Measurements from ENCODE around the gene SLC1A3. TPM values are rescaled to one million over a fixed set of nuclear protein-coding genes. Genes with fewer than 3 reads are reported as not detected.
"Not testable (repeated sequence)": the region's sequence is repeated elsewhere in the genome, so short reads cannot be mapped to it uniquely, and the experiment has no call there.

The SLC1A3 gene
- total and polyA plus RNA-seq, 11 donors: 49.5 to 153 (median 66.1) TPM

- peaks cover 0 to 17% (median 4%) of the 10 kb centered on the region in 12 donors for H3K4me1 ChIP-seq
- no peaks in the 10 kb centered on the region for H3K36me3 ChIP-seq
- intact Hi-C loops (cut with DNase I): no loop called here
- no peak overlapping the region for H3K27ac ChIP-seq
- H3K27me3 ChIP-seq: no peaks in the 10 kb centered on the region
- no peak for DNase-seq
- H3K9me3 ChIP-seq: no peaks in the 10 kb centered on the region
- WGBS, 4 donors: 73 to 91% (median 82%) methylated on average over 2 of the region's 2 CpGs
- no peak overlapping the region for H3K4me3 ChIP-seq
- TF ChIP-seq POLR2A (IDR thresholded peaks at IDR 0.05) (no peak), CTCF (IDR thresholded peaks at IDR 0.05) (no peak)
- no peak for ATAC-seq
Observed at GRCh38 chr5:36576721-36577120, 29.7 kb upstream of the SLC1A3 start.

DNA sequence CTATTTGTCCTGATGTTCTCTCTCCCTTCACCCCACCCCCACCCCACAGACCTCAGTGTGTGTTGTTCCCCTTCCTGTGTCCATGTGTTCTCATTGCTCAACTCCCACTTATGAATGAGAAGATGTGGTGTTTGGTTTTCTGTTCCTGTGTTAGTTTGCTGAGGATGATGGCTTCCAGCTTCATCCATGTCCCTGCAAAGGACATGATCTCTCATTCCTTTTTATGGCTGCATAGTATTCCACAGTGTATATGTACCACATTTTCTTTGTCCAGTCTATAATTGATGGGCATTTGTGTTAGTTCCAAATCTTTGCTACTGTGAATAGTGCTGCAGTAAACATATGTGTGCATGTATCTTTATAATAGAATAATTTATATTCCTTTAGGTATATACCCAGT is 26.5 kb upstream of the SLC1A3 start:
- intact Hi-C loops (cut with DNase I); H3K36me3 ChIP-seq; ATAC-seq; H3K27ac ChIP-seq; H3K4me3 ChIP-seq; H3K9me3 ChIP-seq; H3K27me3 ChIP-seq; DNase-seq: not testable (repeated sequence)
- H3K4me1 ChIP-seq: peaks cover 0 to 13% (median 4%) of the 10 kb centered on the region in 12 donors

GRCh38 chr5:36581070-36581469 is 25.3 kb upstream of the SLC1A3 start:
- no peak overlapping the region for H3K4me3 ChIP-seq
- intact Hi-C loops (cut with DNase I): no loop called here
- H3K9me3 ChIP-seq: no peaks in the 10 kb centered on the region
- no peaks in the 10 kb centered on the region for H3K27me3 ChIP-seq
- no peaks in the 10 kb centered on the region for H3K36me3 ChIP-seq
- WGBS, 4 donors: 47 to 67% (median 50%) methylated on average over 3 of the region's 3 CpGs
- ATAC-seq: no peak
- H3K4me1 ChIP-seq: peaks cover 0 to 6% (median 0%) of the 10 kb centered on the region in 12 donors
- TF ChIP-seq POLR2A (IDR thresholded peaks at IDR 0.05): no peak
- no peak for TF ChIP-seq CTCF (IDR thresholded peaks at IDR 0.05)
- DNase-seq: no peak
- no peak overlapping the region for H3K27ac ChIP-seq

DNA sequence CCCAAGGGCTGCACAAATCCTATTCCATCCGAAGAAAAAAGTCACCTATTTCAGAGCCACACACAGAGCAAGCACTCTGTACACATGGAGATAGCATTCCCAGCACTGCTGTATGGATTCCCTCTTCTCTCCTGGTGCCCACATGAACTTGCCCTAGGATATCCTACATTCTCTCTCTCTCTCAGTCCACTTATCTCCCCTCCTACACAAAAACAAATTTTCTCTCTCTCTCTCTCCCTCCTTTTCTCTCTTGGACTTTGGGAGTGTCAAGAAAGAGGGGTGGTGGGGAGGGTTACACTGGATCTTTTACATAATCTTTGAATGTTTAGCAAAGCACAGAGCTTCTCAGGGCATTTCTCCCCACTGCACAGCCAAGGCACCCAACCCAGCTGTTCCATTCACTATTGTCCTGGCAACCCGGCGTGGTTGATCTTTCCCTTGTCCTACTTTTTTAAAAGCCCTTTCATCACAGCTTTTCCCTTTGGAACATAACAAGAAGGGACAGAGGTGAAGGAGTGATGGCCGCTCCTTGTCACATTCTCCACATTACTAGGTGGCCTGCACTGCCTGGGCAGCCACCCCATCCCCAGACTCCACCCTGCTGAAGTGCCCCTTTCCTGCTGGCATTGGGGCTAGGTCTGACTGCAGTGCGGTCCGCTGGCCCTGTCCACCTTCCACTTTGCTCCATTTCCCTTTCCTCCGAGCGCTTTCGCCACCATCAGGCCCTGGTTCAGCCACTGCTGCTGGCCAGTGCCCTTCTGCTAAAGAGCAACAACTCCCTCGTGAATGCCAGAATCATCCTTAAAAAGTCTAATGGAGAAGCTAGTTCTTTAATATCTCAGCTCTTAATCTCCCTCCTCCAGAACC is 22.2 kb upstream of the SLC1A3 start:
- Histone ChIP-seq H3K36me3 (no peaks in the 10 kb centered on the region), H3K4me1 (peaks cover 0 to 6% (median 0%) of the 10 kb centered on the region in 12 donors), H3K27me3 (no peaks in the 10 kb centered on the region), H3K4me3 (no peak overlapping the region), H3K9me3 (no peaks in the 10 kb centered on the region), H3K27ac (no peak overlapping the region)
- intact Hi-C loops (cut with DNase I): no loop called here
- TF ChIP-seq POLR2A (IDR thresholded peaks at IDR 0.05) (no peak), CTCF (IDR thresholded peaks at IDR 0.05) (no peak)
- ATAC-seq (no peak), DNase-seq (no peak)
- WGBS, 4 donors: 75 to 85% (median 79%) methylated on average over 10 of the region's 10 CpGs

Data from heart left ventricle (tissue), 16 donors.